Measurements from ENCODE around the gene CDT1. TPM values are rescaled to one million over a fixed set of nuclear protein-coding genes. Genes with fewer than 3 reads are reported as not detected.

The CDT1 gene
- total and polyA plus RNA-seq, 10 of the 15 experiments (the other 5 are each of a cell fraction or from before 2014, with no cell fraction given): 0.50 to 87.6 (median 8.8) TPM

GRCh38 chr16:88780142-88781062 lies 23.2 kb upstream of the CDT1 start:
- peaks cover 88% of the 10 kb centered on the region for H3K79me2 ChIP-seq (ENCODE audit: control insufficient read depth, insufficient read depth, low read length)

More at GRCh38 chr16:88780142-88781062, 23.2 kb upstream of the CDT1 start:
- peak overlapping the region; percentile 34 for H2AFZ ChIP-seq (ENCODE audit: control insufficient read depth, low read depth, low read length)
- DNase-seq (ENCODE audit: low read depth, low spot score) (no peak), ATAC-seq (no peak), FAIRE-seq (no peak)
- ChIA-PET SMC1A (ENCODE audit: uncharacterized antibody, unreplicated experiment) (interaction anchor here (0.6 to 1.9 kb wide), 10 partner anchors 9 to 436 kb away, joined by 3 to 10 read pairs (median 4); no protein-coding TSS in a partner anchor), RAD21 (ENCODE audit: unreplicated experiment) (interaction anchor here (0.8 to 6.7 kb wide), 4 partner anchors 20 to 43 kb away, joined by 4 to 50 read pairs (median 12); partner anchors contain the start of gene APRT), CTCF (interaction anchor here (0.8 to 4.6 kb wide), 13 partner anchors 9 to 118 kb away, joined by 3 to 51 read pairs (median 6); partner anchors contain the start of gene MVD), POLR2A (interaction anchor here (0.6 to 4.0 kb wide), 11 partner anchors 13 to 144 kb away, joined by 3 to 30 read pairs (median 4); partner anchors contain the start of genes APRT, GALNS and TRAPPC2L)
- in situ Hi-C loops (cut with MboI) (loop anchor here (10.0 kb wide), 1 partner anchor 326 kb away; the partner anchor contains the start of gene ZFPM1), intact Hi-C loops (cut with micrococcal nuclease; ENCODE audit: unreplicated experiment) (no loop called here)
- no peaks in the 10 kb centered on the region; the same call in 1 of the 2 replicates for H4K20me1 ChIP-seq (ENCODE audit: control insufficient read depth, insufficient read depth)
- TF ChIP-seq NKRF (conservative IDR thresholded peaks at IDR 0.05): 0 out of 2 replicates have a peak, but pooled peaks have one; percentile 20
- TF ChIP-seq IKZF2 (IDR thresholded peaks at IDR 0.05): no peak
- 0 out of 2 replicates have a peak, but pooled peaks have one; percentile 16 for TF ChIP-seq RELB (IDR thresholded peaks at IDR 0.05; ENCODE audit: low read depth)
- no peak for TF ChIP-seq ASH2L (IDR thresholded peaks at IDR 0.05; ENCODE audit: borderline replicate concordance, low read depth)
- H3K9me3 ChIP-seq (replicated peaks; ENCODE audit: control insufficient read depth, insufficient read depth, low read length): no peaks in the 10 kb centered on the region
- no peaks in the 10 kb centered on the region for H3K27me3 ChIP-seq (replicated peaks in 1 of 2; ENCODE audit: control insufficient read depth in 2 of 2, insufficient read depth in 2 of 2, low read length in 1 of 2)
- H3K4me3 ChIP-seq: peak overlapping the region; percentile 80
- no TSS peak for BruUV-seq (replicated peaks)
- H3K27ac ChIP-seq (ENCODE audit: control insufficient read depth, insufficient read depth): peak overlapping the region; percentile 75
- peaks cover 0 to 3% of the 10 kb centered on the region in 2 experiments; a peak in 2 of 4 replicates for H3K36me3 ChIP-seq (ENCODE audit: control insufficient read depth in 2 of 2, insufficient read depth in 2 of 2, low read length in 1 of 2)
- peak overlapping the region; percentile 90 for H3K9ac ChIP-seq (ENCODE audit: control insufficient read depth, insufficient read depth, low read length)
- H3K4me2 ChIP-seq (ENCODE audit: control insufficient read depth, insufficient read depth): peak overlapping the region; percentile 99
- 30% methylated on average over 13 of the region's 13 CpGs for WGBS (ENCODE audit: insufficient coverage, insufficient replicate concordance, low lambda C conversion rate, missing lambda C conversion rate)
- peaks cover 28% of the 10 kb centered on the region for H3K4me1 ChIP-seq (ENCODE audit: control insufficient read depth, insufficient read depth, low read length)
